22Rv1 (cell line): Measurements from ENCODE around the gene SNAI1.

Source experiments
- H3K27ac ChIP-seq: fragments of 450-650 bp; 2 replicates; pipeline ENCODE4 v1.5.1; 2017
- CTCF ChIP-seq: fragments of 450-650 bp; IDR thresholded peaks from 2 replicates; pipeline ENCODE4 v1.5.1; 2017; ENCODE audit warnings: mild to moderate bottlenecking
- ZFX ChIP-seq: fragments of 450-650 bp; IDR thresholded peaks from 2 replicates; pipeline ENCODE4 v1.6.1; 2017; ENCODE audit warnings: antibody characterized with exemption, borderline replicate concordance

The SNAI1 gene

DNA sequence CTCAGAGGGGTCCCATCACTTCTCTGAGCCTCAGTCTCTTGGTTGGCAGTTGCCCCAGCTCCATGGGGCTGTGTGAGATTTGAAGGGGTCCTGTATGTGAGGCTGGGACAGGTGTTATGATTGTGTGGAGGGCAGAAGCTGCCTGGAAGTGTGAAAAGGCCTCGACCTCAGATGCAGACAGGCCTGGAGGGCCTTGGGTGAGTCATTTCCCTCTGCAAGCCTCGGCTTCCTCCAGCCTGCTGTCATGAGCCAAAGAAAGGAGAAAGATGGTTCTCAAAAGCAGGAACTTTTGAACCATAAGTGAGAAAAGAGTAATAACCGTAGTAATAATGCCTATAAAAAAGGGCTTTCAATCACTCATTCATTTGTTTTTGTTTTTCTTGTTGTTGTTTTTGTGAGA, 37.5 kb downstream of the SNAI1 start:
- H3K27ac ChIP-seq: no peak overlapping the region

GRCh38 chr20:50022676-50023075, 39.9 kb downstream of the SNAI1 start:
- TF ChIP-seq ZFX (no peak), CTCF (no peak)
- H3K27ac ChIP-seq: no peak overlapping the region

More for the DNA sequence above, 37.5 kb downstream of the SNAI1 start:
- TF ChIP-seq ZFX (no peak), CTCF (no peak)

DNA sequence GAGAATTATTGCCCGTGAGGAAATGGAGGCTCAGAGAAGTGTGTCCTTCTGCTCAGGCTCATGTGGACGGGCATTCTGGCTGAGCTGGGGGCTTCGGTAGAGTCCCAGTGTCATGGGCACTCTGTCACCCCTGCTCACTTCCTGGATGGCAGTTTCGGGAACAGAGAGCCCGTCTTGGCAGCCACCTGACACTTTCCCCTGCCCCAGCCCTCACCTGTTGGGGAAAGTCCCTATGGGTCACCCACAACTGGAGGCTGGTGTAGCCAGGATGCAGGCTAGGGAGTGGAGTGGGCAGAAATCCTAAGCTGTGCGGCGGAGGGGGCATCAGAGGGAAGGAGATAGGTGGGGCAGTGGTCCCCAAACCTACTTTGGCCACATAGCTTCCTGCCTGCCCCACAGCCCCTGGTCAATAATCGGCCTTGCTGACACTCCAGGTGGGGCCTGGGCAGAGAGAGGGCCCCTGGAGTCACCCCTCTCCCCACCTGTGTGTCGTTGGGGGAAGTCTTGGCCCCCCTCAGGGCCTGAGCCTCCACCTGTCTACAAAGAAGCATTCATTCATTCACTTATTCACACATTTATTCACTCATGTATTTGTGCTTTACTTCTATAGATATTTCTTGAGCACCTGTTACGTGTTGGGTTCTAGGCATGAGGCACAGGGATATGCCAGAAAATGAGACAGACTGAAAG, 40.5 kb downstream of the SNAI1 start:
- TF ChIP-seq CTCF (no peak), ZFX (no peak)
- H3K27ac ChIP-seq: no peak overlapping the region

DNA sequence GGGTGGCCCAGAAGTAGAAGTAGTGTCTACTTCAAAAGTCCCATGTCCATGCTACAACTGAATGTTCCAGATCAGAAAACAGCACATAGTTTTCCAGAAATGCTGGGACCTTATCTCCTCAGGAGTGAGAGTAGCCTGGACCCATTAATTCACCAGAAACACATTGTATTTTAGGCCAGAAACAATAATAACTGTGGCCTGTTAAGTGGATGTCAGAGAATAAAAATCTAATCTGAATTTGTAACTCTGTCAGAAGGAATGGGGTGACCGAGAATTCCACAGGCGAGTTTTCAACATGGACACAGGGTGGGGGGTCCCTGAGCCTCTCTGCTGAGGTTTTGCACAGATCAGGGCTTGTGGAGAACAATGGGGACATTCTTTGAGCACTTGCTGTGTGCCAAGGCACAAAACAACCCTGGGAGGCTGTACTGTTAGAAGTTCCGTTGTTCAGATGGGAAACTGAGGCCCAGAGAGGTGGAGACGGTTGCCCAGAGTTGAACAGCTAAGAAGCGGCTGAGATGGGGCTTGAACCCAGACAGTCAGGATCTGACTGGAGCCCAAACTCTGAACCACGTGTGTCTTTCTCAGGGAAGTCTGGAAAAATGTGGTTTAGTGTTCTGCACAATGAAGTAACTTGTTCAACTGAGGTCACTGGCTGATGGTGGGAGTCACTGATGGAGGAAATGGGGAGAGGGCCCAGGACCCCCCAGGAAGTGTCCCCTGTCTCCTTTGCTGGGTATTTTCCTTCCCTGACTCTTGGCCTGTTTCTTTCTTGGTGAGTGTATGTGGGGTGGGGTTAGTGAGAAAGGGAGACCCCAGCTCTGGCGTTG, 44.2 kb downstream of the SNAI1 start:
- H3K27ac ChIP-seq: no peak overlapping the region
- TF ChIP-seq CTCF (no peak), ZFX (no peak)

DNA sequence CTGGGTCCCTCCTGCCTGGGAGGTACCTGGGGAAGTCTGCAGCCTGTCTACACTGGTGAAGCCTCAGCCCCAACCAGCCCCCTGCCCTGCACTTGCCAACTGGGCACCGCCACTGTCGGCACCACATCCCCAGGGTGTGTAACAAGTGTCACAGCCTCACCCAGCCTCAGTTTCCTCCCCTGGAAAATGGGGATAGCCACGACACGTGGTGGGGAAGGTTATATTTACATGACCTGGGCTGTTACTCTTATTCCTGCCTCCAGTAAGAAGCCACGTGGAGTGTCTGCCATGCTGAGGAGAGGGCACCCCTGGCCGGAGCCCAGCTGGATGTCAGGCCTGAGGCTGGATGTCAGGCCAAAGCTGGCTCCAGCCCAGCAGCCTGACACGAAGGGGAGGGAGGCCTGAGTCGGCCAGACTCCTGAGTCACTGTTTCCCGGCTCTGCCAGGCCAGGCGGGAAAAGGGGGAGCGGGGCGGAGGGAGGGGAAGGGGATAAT, 44.9 kb downstream of the SNAI1 start:
- TF ChIP-seq ZFX (no peak), CTCF (no peak)
- H3K27ac ChIP-seq: no peak overlapping the region

DNA sequence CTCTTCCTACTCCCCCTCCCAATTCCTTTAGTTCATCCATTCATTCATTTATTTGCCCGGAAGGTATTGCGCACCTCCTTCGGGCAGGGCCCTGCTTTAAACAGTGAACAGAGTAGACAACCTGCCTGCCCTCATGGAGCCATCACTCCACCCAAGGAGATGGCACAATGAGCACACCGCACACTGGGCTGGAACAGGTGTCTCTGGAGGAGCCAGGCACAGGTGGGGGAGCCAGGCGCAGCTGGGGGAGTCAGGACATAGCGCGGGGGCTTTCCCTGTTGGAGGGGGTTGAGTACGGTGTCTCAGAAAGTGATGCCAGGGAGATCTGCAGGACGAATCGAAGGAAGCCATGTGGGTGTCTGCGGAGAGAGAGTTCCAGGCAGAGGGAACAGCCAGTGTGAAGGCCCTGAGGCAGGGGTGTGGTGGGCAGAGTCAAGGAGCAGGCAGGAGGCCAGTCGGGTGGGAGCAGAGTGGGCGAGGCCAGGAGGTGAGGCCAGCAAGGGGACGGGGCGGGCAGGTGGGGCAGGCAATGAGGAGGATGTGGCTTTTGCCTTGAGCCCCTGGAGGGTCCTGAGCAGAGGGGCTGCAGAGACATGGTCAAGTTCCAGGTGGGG, 46.4 kb downstream of the SNAI1 start:
- no peak overlapping the region for H3K27ac ChIP-seq
- TF ChIP-seq CTCF (no peak), ZFX (no peak)
